Ascending aorta (tissue), 2 donors: ENCODE data around the gene RHBDL3. TPM values are rescaled to one million over a fixed set of nuclear protein-coding genes. Genes with fewer than 3 reads are reported as not detected.

Source experiments
- DNase-seq, 2 donors: peaks; one replicate each; pipeline ENCODE4 v3.0.0-alpha.2; 2019; ENCODE audit warnings: low spot score in 2 of 2
- H3K27ac ChIP-seq, 2 donors: fragments of 200-600 bp; sonication (generic); one replicate each; pipeline ENCODE4 v1.5.1; 2016 to 2017; ENCODE audit warnings: mild to moderate bottlenecking in 1 of 2
- H3K27me3 ChIP-seq: fragments of 200-600 bp; sonication (generic); one replicate; pipeline ENCODE4 v1.5.1; 2017
- H3K36me3 ChIP-seq, 2 donors: fragments of 200-600 bp; sonication (generic); one replicate each; pipeline ENCODE4 v1.5.1; 2016
- H3K4me1 ChIP-seq, 2 donors: fragments of 200-600 bp; sonication (generic); one replicate each; pipeline ENCODE4 v1.5.1; 2016 to 2017; ENCODE audit warnings: mild to moderate bottlenecking in 1 of 2
- H3K4me3 ChIP-seq, 2 donors: fragments of 200-600 bp; sonication (generic); one replicate each; pipeline ENCODE4 v1.5.1; 2016 to 2017; ENCODE audit warnings: mild to moderate bottlenecking in 1 of 2
- H3K9me3 ChIP-seq, 2 donors: fragments of 200-600 bp; sonication (generic); one replicate each; pipeline ENCODE4 v1.5.1; 2016
- intact Hi-C: fragments of 100-400 bp; cut with DNase I; formaldehyde crosslinking; loops from one replicate; pipeline ENCODE4 v1.15.1; 2023
- total RNA-seq: library from RNA; depleted of rRNA; stranded (reverse); fragments of >200 nt; gene quantifications from one replicate; pipeline ENCODE4 v1.1.0, GENCODE V29; 2016
- TF ChIP-seq, protein P1 (sequence below), 3 experiments: fragments of 200-600 bp in 2 of 3; fragments of 450-650 bp in 1 of 3; sonication (generic) in 2 of 3; IDR thresholded peaks; one replicate each; pipeline ENCODE4 v1.5.1; 2016 to 2019; ENCODE audit warnings: antibody characterized with exemption in 3 of 3, mild to moderate bottlenecking in 1 of 3, moderate library complexity in 1 of 3

The RHBDL3 gene
- total RNA-seq, 1 donor from 2014 or later, result not detected

DNA sequence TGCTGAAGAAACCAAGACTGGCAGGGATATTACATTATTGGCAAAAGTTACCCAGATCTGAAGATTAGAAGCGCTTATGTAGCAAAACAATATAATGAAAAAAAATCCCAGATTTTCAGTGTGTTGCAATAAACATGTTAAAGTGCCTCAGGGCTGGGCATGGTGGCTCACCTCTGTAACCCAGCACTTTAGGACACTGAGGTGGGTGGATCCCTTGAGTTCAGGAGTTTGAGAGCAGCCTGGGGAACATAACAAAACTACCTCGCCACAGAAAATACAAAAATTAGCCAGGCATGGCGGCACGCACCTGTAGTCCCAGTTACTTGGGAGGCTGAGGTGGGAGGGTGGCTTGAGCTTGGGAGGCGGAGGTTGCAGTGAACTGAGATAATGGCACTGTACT lies 91.1 kb downstream of the RHBDL3 start:
- Histone ChIP-seq H3K36me3 (peaks cover 62 to 75% of the 10 kb centered on the region in 2 donors), H3K9me3 (no peaks in the 10 kb centered on the region), H3K27ac (no peak overlapping the region), H3K4me3 (no peak overlapping the region), H3K27me3 (no peaks in the 10 kb centered on the region), H3K4me1 (peaks cover 16 to 36% of the 10 kb centered on the region in 2 donors)
- TF ChIP-seq, protein P1, sequence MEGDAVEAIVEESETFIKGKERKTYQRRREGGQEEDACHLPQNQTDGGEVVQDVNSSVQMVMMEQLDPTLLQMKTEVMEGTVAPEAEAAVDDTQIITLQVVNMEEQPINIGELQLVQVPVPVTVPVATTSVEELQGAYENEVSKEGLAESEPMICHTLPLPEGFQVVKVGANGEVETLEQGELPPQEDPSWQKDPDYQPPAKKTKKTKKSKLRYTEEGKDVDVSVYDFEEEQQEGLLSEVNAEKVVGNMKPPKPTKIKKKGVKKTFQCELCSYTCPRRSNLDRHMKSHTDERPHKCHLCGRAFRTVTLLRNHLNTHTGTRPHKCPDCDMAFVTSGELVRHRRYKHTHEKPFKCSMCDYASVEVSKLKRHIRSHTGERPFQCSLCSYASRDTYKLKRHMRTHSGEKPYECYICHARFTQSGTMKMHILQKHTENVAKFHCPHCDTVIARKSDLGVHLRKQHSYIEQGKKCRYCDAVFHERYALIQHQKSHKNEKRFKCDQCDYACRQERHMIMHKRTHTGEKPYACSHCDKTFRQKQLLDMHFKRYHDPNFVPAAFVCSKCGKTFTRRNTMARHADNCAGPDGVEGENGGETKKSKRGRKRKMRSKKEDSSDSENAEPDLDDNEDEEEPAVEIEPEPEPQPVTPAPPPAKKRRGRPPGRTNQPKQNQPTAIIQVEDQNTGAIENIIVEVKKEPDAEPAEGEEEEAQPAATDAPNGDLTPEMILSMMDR (IDR thresholded peaks at IDR 0.05), result no peak
- no peak for DNase-seq
- intact Hi-C loops, result no loop called here

DNA sequence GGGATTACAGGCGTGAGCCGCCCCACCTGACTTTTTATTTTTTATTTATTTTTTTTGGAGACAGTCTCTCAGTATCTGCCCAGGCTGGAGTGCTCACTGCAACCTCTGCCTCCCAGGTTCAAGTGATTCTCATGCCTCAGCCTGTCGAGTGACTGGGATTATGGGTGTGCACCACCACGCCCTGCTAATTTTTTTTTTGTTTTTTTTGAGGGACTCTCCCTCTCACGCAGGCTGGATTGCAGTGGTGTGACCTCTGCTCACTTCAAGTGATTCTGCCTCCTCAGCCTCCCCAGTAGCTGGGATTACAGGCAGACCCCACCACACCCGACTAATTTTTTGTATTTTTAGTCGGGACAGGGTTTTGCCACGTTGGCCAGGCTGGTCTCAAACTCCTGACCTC lies 92.0 kb downstream of the RHBDL3 start:
- intact Hi-C loops, result no loop called here
- H3K27me3 ChIP-seq, result no peaks in the 10 kb centered on the region
- H3K9me3 ChIP-seq, result no peaks in the 10 kb centered on the region
- no peak for DNase-seq
- TF ChIP-seq, protein P1 (IDR thresholded peaks at IDR 0.05), result no peak
- peaks cover 12 to 34% of the 10 kb centered on the region in 2 donors for H3K4me1 ChIP-seq
- no peak overlapping the region for H3K27ac ChIP-seq
- H3K4me3 ChIP-seq, result no peak overlapping the region
- H3K36me3 ChIP-seq, result peaks cover 71 to 83% of the 10 kb centered on the region in 2 donors

DNA sequence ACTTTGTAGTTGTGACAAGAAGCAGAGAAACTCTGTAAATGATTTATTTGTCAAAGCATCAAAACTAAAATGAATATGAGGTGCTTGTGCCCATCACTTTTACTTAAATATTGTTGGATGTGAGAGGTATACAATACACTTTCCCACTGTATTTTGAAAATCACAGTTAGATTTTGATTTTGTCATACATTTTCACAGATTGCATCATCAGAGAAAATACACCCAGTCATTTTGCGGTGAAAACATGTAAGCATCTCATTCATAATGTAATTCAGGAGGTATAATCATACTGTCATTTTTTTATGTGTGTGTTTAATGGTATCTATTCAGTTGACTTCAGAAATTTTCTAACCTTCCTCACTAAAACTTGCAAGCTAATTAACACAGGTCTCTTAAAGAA lies 95.6 kb downstream of the RHBDL3 start:
- Histone ChIP-seq H3K36me3 (peaks cover 82 to 96% of the 10 kb centered on the region in 2 donors), H3K27ac (no peak overlapping the region), H3K27me3 (no peaks in the 10 kb centered on the region), H3K4me3 (no peak overlapping the region), H3K9me3 (no peaks in the 10 kb centered on the region), H3K4me1 (peaks cover 0 to 6% of the 10 kb centered on the region in 2 donors)
- DNase-seq, result no peak
- intact Hi-C loops, result no loop called here
- TF ChIP-seq, protein P1 (IDR thresholded peaks at IDR 0.05), result no peak

DNA sequence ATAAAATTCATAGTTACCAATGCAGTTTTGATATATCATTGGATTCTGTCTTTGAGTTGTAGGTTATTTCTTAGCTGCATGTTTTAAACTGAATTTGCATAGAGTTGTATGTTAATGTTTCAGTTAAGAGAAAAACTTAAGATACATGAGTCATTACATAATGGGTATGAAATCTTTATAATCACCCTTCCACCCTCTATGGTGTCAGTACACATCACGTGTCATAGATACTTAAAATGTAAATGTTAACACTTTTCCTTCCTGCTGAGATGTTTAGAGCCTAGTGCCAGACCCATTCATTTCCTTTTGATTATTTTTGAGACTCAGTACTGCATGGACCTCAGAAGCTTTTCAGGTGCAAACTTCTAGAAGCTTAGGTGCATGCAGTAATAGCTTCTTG lies 104.8 kb downstream of the RHBDL3 start:
- no peak overlapping the region for H3K27ac ChIP-seq
- H3K4me3 ChIP-seq, result no peak overlapping the region
- TF ChIP-seq, protein P1 (IDR thresholded peaks at IDR 0.05), result no peak
- H3K36me3 ChIP-seq, result peaks cover 66 to 95% of the 10 kb centered on the region in 2 donors
- H3K9me3 ChIP-seq, result no peaks in the 10 kb centered on the region
- DNase-seq, result no peak
- intact Hi-C loops, result no loop called here
- H3K4me1 ChIP-seq, result no peaks in the 10 kb centered on the region
- no peaks in the 10 kb centered on the region for H3K27me3 ChIP-seq

Other genes starting within 250 kb of the RHBDL3 start
- 17.2 TPM for gene RHOT1, start 123.3 kb upstream of the RHBDL3 start, total RNA-seq
- gene C17orf75, start 76.3 kb downstream of the RHBDL3 start, total RNA-seq, result 15.5 TPM
- 94.2 TPM for gene ZNF207, start 84.3 kb downstream of the RHBDL3 start, total RNA-seq
- gene PSMD11, start 178.7 kb downstream of the RHBDL3 start, total RNA-seq, result 6.3 TPM
- not detected for gene CDK5R1, start 221.2 kb downstream of the RHBDL3 start, total RNA-seq